Vagina (tissue), 2 donors: Measurements from ENCODE around the gene DENND2A. TPM values are rescaled to one million over a fixed set of nuclear protein-coding genes. Genes with fewer than 3 reads are reported as not detected.

ENCODE experiments used
- DNase-seq, 2 donors: peaks; one replicate each; pipeline ENCODE4 v3.0.0-alpha.2; 2017; ENCODE audit errors: extremely low spot score in 2 of 2
- H3K27ac ChIP-seq: fragments of 200-600 bp; sonication (generic); one replicate; pipeline ENCODE4 v1.5.1; 2019
- H3K27me3 ChIP-seq: fragments of 200-600 bp; sonication (generic); one replicate; pipeline ENCODE4 v1.5.1; 2019
- H3K36me3 ChIP-seq, 2 donors: fragments of 200-600 bp; sonication (generic); one replicate each; pipeline ENCODE4 v1.5.1; 2017 to 2019
- H3K4me1 ChIP-seq: fragments of 200-600 bp; sonication (generic); one replicate; pipeline ENCODE4 v1.5.1; 2019
- H3K4me3 ChIP-seq, 2 donors: fragments of 200-600 bp; sonication (generic); 1 replicate in 1 of 2; 2 replicates in 1 of 2; pipeline ENCODE4 v1.5.1; 2016 to 2019
- H3K9me3 ChIP-seq: fragments of 200-600 bp; sonication (generic); one replicate; pipeline ENCODE4 v1.5.1; 2019
- CTCF ChIP-seq, 3 experiments: fragments of 450-650 bp in 2 of 3; fragments of 200-600 bp in 1 of 3; sonication (generic) in 1 of 3; IDR thresholded peaks; one replicate each; pipeline ENCODE4 v1.5.1; 2017 to 2019; ENCODE audit warnings: antibody characterized with exemption in 3 of 3, mild to moderate bottlenecking in 2 of 3, moderate library complexity in 2 of 3
- POLR2A ChIP-seq, 2 donors: fragments of 450-650 bp; IDR thresholded peaks; one replicate each; pipeline ENCODE4 v1.6.1; 2017; ENCODE audit warnings: antibody characterized with exemption in 2 of 2, mild to moderate bottlenecking in 2 of 2, moderate library complexity in 2 of 2
- POLR2AphosphoS5 ChIP-seq, 2 donors: sonication (generic); formaldehyde crosslinking; IDR thresholded peaks; one replicate each; pipeline ENCODE4 v1.9.0; 2017; ENCODE audit warnings: antibody characterized with exemption in 2 of 2, mild to moderate bottlenecking in 2 of 2, low read depth in 1 of 2; ENCODE audit not compliant: insufficient read depth in 1 of 2
- intact Hi-C: fragments of 100-400 bp; cut with DNase I; formaldehyde crosslinking; loops from one replicate; pipeline ENCODE4 v1.15.1; 2023
- small RNA-seq: library from RNA; depleted of rRNA; stranded (forward); fragments of <200 nt; gene quantifications from one replicate; pipeline ENCODE3, GENCODE V24; 2016
- total RNA-seq: library from RNA; depleted of rRNA; stranded (reverse); fragments of >200 nt; gene quantifications from one replicate; pipeline ENCODE4 v1.2.3, GENCODE V29; 2016

The DENND2A gene
- total RNA-seq, 1 donor from 2014 or later, result 17.4 TPM

GRCh38 chr7:140479062-140479738, 161.4 kb downstream of the DENND2A start, which contains the start of gene MKRN1:
MKRN1 (minus strand) TSS chr7:140479505; CDS start chr7:140479344, 161 bp downstream.
- peak within 1 kb of the TSS; percentile 94 for H3K27ac ChIP-seq
- peak in 1 of 2 donors; percentile 91 for DNase-seq
- no peaks in the 10 kb centered on the region for H3K27me3 ChIP-seq
- intact Hi-C loops, result loop anchor here (2.0 kb wide), 1 partner anchor 32 kb away; no protein-coding TSS in a partner anchor
- H3K4me1 ChIP-seq, result peaks cover 24% of the 10 kb centered on the region
- no peaks in the 10 kb centered on the region for H3K36me3 ChIP-seq
- H3K9me3 ChIP-seq, result no peaks in the 10 kb centered on the region
- H3K4me3 ChIP-seq, result peak within 1 kb of the TSS; percentile 98
- TF ChIP-seq CTCF (IDR thresholded peaks at IDR 0.05) (no peak), POLR2A (IDR thresholded peaks at IDR 0.05) (peak in 1 of 2 donors; percentile 62), POLR2AphosphoS5 (IDR thresholded peaks at IDR 0.05; ENCODE audit: insufficient read depth in 1 of 2, low read depth in 1 of 2) (peak in 1 of 2 donors; percentile 87)

- intact Hi-C loops, result loop anchor here (2.0 kb wide), 1 partner anchor 32 kb away; no protein-coding TSS in a partner anchor
- Histone ChIP-seq H3K4me3 (peak overlapping the region; percentile 98), H3K9me3 (no peaks in the 10 kb centered on the region), H3K36me3 (no peaks in the 10 kb centered on the region), H3K4me1 (peaks cover 27% of the 10 kb centered on the region), H3K27me3 (no peaks in the 10 kb centered on the region), H3K27ac (peak overlapping the region; percentile 94)
- no peak for DNase-seq
- TF ChIP-seq CTCF (IDR thresholded peaks at IDR 0.05) (no peak), POLR2A (IDR thresholded peaks at IDR 0.05) (no peak), POLR2AphosphoS5 (IDR thresholded peaks at IDR 0.05; ENCODE audit: insufficient read depth in 1 of 2, low read depth in 1 of 2) (no peak)
These were observed 162.2 kb downstream of the DENND2A start for GRCh38 chr7:140478246-140479061.

- Histone ChIP-seq H3K4me1 (peaks cover 35% of the 10 kb centered on the region), H3K36me3 (no peaks in the 10 kb centered on the region), H3K27me3 (no peaks in the 10 kb centered on the region), H3K9me3 (no peaks in the 10 kb centered on the region), H3K4me3 (no peak overlapping the region), H3K27ac (no peak overlapping the region)
- intact Hi-C loops, result no loop called here
- no peak for TF ChIP-seq CTCF (IDR thresholded peaks at IDR 0.05)
- no peak for TF ChIP-seq POLR2AphosphoS5 (IDR thresholded peaks at IDR 0.05; ENCODE audit: insufficient read depth in 1 of 2, low read depth in 1 of 2)
- TF ChIP-seq POLR2A (IDR thresholded peaks at IDR 0.05), result no peak
- DNase-seq, result no peak
These were observed 163.8 kb downstream of the DENND2A start for GRCh38 chr7:140476698-140477261.

GRCh38 chr7:140475747-140476333, 164.8 kb downstream of the DENND2A start:
- peak in 2 of 3 experiments; percentile 33 to 36 for TF ChIP-seq CTCF (IDR thresholded peaks at IDR 0.05)
- no peak for TF ChIP-seq POLR2A (IDR thresholded peaks at IDR 0.05)
- TF ChIP-seq POLR2AphosphoS5 (IDR thresholded peaks at IDR 0.05; ENCODE audit: insufficient read depth in 1 of 2, low read depth in 1 of 2), result no peak
- H3K4me3 ChIP-seq, result no peak overlapping the region
- intact Hi-C loops, result no loop called here
- H3K4me1 ChIP-seq, result peaks cover 35% of the 10 kb centered on the region
- no peaks in the 10 kb centered on the region for H3K27me3 ChIP-seq
- H3K9me3 ChIP-seq, result no peaks in the 10 kb centered on the region
- H3K27ac ChIP-seq, result no peak overlapping the region
- peaks cover 0 to 1% of the 10 kb centered on the region in 2 donors for H3K36me3 ChIP-seq
- no peak for DNase-seq

Small RNAs within 50 kb of the gene (small RNA-seq; reads per million reads assigned to genes)
- gene RF00019 (not detected), gene RN7SL771P (not detected)

Other genes starting within 250 kb of the DENND2A start
- 80.8 TPM for gene SLC37A3, start 242.3 kb downstream of the DENND2A start, total RNA-seq
- not detected for gene RAB19, start 236.8 kb downstream of the DENND2A start, total RNA-seq
- 38.8 TPM for gene MKRN1, start 161.3 kb downstream of the DENND2A start, total RNA-seq
- 21.1 TPM for gene ADCK2, start 32.1 kb upstream of the DENND2A start, total RNA-seq
- gene NDUFB2, start 55.9 kb upstream of the DENND2A start, total RNA-seq, result 257 TPM